ENCODE results near the gene PRTN3.
"Not testable (repeated sequence)": the region's sequence is repeated elsewhere in the genome, so short reads cannot be mapped to it uniquely, and the experiment has no call there.

PRTN3 gene

GRCh38 chr19:816500-816857 lies 24.3 kb upstream of the PRTN3 start:
- DNase-seq, result no peak

GRCh38 chr19:820212-820611 lies 20.6 kb upstream of the PRTN3 start:
- DNase-seq, result not testable (repeated sequence)

- DNase-seq, result no peak
Measured at GRCh38 chr19:821231-821824, 19.5 kb upstream of the PRTN3 start.

GRCh38 chr19:821825-822503 lies 18.8 kb upstream of the PRTN3 start, which contains the start of gene PLPPR3:
Gene PLPPR3 (minus strand): TSS chr19:821955. CDS start chr19:821559, 396 bp downstream.
- no peak for DNase-seq

- DNase-seq, result no peak
Measured at GRCh38 chr19:823565-824121, 17.2 kb upstream of the PRTN3 start.

GRCh38 chr19:824885-825284 lies 15.9 kb upstream of the PRTN3 start:
- no peak for DNase-seq

- DNase-seq, result no peak
Measured at GRCh38 chr19:825897-826644, 14.7 kb upstream of the PRTN3 start.

GRCh38 chr19:827314-827709 lies 13.5 kb upstream of the PRTN3 start:
- no peak for DNase-seq

GRCh38 chr19:827710-828321 lies 13.0 kb upstream of the PRTN3 start, which contains the start of gene AZU1:
Gene AZU1 (plus strand): TSS chr19:827837. CDS start chr19:827847, 10 bp downstream.
- no peak for DNase-seq

- DNase-seq, result no peak
Measured at GRCh38 chr19:829129-829758, 11.6 kb upstream of the PRTN3 start.

GRCh38 chr19:831407-832369 lies 9.1 kb upstream of the PRTN3 start:
- no peak for DNase-seq

GRCh38 chr19:834216-834615 lies 6.6 kb upstream of the PRTN3 start:
- no peak for DNase-seq

GRCh38 chr19:835210-835810 lies 5.5 kb upstream of the PRTN3 start:
- no peak for DNase-seq

GRCh38 chr19:842802-843179 lies 2.0 kb downstream of the PRTN3 start:
- not testable (repeated sequence) for DNase-seq

- DNase-seq, result no peak
Measured at GRCh38 chr19:843180-843835, 2.5 kb downstream of the PRTN3 start.

- DNase-seq, result no peak
Measured at GRCh38 chr19:843836-844545, 3.2 kb downstream of the PRTN3 start.

GRCh38 chr19:844546-844971 lies 3.8 kb downstream of the PRTN3 start:
- DNase-seq, result no peak

GRCh38 chr19:845707-846521 lies 5.1 kb downstream of the PRTN3 start:
- no peak for DNase-seq

- DNase-seq, result no peak
Measured at GRCh38 chr19:848386-848921, 7.7 kb downstream of the PRTN3 start.
